Stimulated activated CD8-positive, alpha-beta memory T cell treated with anti-CD3 and anti-CD28 coated beads, Interleukin-15, amount 100 ng/mL, for 24 hours (primary cell): ENCODE results near the gene VPS9D1.
"Not testable (repeated sequence)": the region's sequence is repeated elsewhere in the genome, so short reads cannot be mapped to it uniquely, and the experiment has no call there.

Experiments used
- DNase-seq: peaks from one replicate; pipeline ENCODE4 v3.0.0-alpha.2; 2020; ENCODE audit warnings: low read depth

VPS9D1 gene

GRCh38 chr16:89693931-89694783 lies 26.5 kb downstream of the VPS9D1 start:
- no peak for DNase-seq

- no peak for DNase-seq
These were observed 27.4 kb downstream of the VPS9D1 start for GRCh38 chr16:89693289-89693731.

- DNase-seq = no peak
These were observed 28.6 kb downstream of the VPS9D1 start for GRCh38 chr16:89691986-89692569.

GRCh38 chr16:89691231-89691985 lies 29.3 kb downstream of the VPS9D1 start:
- no peak for DNase-seq

- DNase-seq = no peak
These were observed 30.3 kb downstream of the VPS9D1 start for GRCh38 chr16:89690392-89690901.

- not testable (repeated sequence) for DNase-seq
These were observed 31.1 kb downstream of the VPS9D1 start for GRCh38 chr16:89689621-89690020.

GRCh38 chr16:89689142-89689541 lies 31.6 kb downstream of the VPS9D1 start:
- no peak for DNase-seq

- DNase-seq = no peak
These were observed 32.3 kb downstream of the VPS9D1 start for GRCh38 chr16:89688395-89688794.

- DNase-seq = no peak
These were observed 33.4 kb downstream of the VPS9D1 start for GRCh38 chr16:89687092-89687940.

GRCh38 chr16:89686520-89687091 lies 34.1 kb downstream of the VPS9D1 start, which contains the start of gene CDK10:
Gene CDK10, plus strand, starts transcription at chr16:89686689. Its CDS starts 22 bp downstream, at chr16:89686711.
- DNase-seq = peak; percentile 95

- DNase-seq = no peak
These were observed 34.8 kb downstream of the VPS9D1 start for GRCh38 chr16:89685916-89686315.

- DNase-seq = no peak
These were observed 42.4 kb downstream of the VPS9D1 start for GRCh38 chr16:89678258-89678657.

- no peak for DNase-seq
These were observed 48.3 kb downstream of the VPS9D1 start for GRCh38 chr16:89672177-89672941.

- DNase-seq = not testable (repeated sequence)
These were observed 49.1 kb downstream of the VPS9D1 start for GRCh38 chr16:89671565-89671964.

- DNase-seq = no peak
These were observed 49.9 kb downstream of the VPS9D1 start for GRCh38 chr16:89670496-89671431.

- DNase-seq = no peak
These were observed 50.9 kb downstream of the VPS9D1 start for GRCh38 chr16:89669755-89670154.

- DNase-seq = no peak
These were observed 51.9 kb downstream of the VPS9D1 start for GRCh38 chr16:89668790-89669158.

GRCh38 chr16:89667633-89668032 lies 53.1 kb downstream of the VPS9D1 start:
- no peak for DNase-seq

- DNase-seq = not testable (repeated sequence)
These were observed 53.7 kb downstream of the VPS9D1 start for GRCh38 chr16:89667000-89667399.
